Measurements from ENCODE around the gene PKLR.

GRCh38 chr1:155273343-155274245 lies 27.6 kb downstream of the PKLR start, which contains the start of gene CLK2:
- no peak for TF ChIP-seq CTCF (conservative IDR thresholded peaks at IDR 0.05 in 1 of 2, IDR thresholded peaks at IDR 0.05 in 1 of 2; ENCODE audit: extremely low read depth in 1 of 2, insufficient read depth in 1 of 2, low read depth in 1 of 2, low read length in 2 of 2)
- TF ChIP-seq EZH2 (IDR thresholded peaks at IDR 0.05; ENCODE audit: borderline replicate concordance, low read length): no peak
